D341Med (cell line): Measurements from ENCODE around the gene CATSPER4.

Experiments
- DNase-seq: peaks from one replicate; pipeline ENCODE4 v3.0.0; 2012; ENCODE audit warnings: low spot score

Gene CATSPER4

DNA sequence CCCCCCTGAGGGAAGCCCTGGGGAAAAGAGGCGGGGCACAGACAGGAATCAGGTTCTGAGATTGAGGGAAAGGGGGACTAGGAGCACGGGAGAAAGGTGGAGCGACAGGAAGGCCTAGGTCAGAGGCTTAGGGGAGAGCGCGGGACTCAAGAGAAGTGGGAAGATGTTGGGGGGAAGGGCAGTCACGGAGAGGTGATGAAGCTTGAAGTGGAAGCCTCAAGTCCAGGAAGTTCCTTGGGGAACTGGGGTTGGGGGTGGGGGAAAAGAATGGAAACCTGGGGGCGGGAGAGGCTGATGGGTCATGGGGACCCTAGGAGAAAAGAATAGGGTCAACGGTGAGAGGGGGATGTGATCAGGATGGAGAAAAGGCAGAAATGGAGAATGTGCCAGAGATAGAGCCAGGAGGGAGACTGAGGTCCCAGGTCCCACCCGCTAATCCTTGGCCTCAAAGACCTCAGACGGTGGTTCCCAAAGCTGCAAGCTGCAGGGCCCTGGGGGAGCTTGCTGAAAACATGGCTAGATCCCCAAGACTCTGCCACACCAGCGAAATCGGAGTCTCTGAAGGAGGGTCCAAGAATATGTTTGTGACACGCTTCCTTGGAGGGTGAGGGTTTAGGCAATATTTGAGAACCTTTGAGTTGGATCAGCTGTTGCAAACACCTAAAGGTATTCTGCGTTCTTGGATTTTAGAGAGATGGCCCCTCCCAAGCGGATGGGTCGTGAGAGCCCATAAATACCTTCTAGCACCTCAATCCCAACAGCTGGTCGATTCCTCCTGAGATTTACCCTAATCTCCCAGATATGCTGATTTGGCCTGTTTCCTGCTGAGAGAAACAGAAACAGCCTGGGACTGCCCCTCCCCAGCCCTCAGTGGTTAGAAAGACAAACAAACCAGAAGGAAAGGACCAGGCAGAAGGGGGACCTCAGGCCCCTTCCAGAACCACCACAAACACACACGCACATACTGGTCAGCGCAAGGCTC, 25.2 kb upstream of the CATSPER4 start:
- DNase-seq: peak; percentile 61

DNA sequence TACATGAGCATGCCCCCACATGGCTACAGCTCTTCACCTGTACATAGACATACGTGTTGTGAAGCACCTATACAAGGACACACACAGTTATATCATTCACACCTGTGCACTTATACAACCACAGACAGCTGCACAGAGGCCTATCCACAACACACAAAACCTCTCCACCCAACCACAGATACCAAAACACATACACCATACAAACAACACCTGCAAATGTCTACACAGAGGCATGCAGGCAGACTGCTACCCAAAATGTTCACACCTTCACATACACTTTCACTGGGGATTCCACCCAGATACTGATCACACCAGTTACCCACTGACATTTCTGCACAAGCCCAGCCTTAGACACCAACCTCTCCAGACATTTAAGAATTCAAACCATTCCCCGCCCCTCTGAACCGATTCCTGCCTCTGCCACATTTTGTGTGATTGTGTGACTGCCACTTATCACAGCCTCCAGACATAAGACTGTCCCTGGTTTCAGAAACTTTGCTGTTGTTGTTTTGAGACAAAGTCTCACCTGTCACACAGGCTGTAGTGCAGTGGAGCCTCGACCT, 23.6 kb upstream of the CATSPER4 start:
- DNase-seq: no peak

DNA sequence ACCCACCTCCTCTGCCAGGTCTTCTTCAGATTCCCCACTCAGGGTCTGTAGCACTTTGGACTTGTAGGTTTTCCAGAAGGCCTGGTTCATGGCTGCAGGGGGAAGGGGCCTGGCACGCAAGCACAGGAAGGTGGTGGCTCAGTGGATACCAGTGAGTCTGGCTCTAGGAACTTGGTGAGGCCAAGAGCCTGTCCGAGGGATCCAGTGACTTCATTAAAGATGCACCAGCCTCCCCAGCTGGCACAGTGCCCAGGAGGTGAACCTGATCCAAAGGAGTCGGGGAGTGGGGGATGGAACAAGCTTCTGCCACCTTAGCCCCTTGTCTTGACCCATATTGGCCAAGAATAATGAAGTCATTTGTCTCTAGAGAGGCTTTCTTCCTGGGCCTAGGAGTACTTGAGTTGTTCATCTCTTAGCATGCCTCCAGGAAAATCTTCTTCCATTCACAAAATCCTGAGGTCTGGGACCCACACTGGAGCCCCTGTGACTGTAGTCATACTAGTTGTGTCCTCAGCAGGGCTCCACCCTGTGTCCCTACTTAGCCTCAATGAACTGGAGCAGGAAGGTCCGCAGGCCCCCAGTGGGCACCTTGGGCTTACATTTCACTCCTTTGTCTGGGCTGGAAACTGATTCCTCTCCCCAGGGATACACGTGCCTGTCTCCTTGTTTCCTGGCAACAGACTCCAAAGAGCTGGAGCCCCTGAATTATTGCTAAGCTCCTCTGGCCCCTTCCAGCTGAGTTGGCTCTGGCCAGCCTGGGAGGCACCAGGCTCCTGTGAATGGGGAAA, 21.8 kb upstream of the CATSPER4 start, which contains the start of gene C1orf232:
TSS of gene C1orf232 (minus strand) at position 554 of the 788 bp plus-strand sequence. CDS start at position 90, 464 bp downstream.
- peak; percentile 61 for DNase-seq

DNA sequence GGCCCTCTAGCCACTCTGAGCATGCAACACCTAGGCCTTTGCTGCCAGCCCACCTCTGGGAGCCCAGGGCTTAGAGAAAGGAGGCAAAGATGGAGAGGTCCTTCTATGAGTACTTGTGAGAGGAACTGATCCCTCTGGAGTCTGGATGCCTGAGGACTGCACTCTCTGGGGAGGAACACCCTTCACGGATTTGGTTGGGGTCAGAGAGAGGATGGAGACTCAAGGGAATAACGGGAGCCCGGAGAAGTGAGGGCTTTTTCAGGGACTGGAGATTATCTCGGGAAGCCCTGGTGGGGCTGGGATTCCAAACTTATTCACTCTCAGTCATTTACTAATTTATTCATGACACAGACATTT, 21.2 kb upstream of the CATSPER4 start:
- DNase-seq: no peak

DNA sequence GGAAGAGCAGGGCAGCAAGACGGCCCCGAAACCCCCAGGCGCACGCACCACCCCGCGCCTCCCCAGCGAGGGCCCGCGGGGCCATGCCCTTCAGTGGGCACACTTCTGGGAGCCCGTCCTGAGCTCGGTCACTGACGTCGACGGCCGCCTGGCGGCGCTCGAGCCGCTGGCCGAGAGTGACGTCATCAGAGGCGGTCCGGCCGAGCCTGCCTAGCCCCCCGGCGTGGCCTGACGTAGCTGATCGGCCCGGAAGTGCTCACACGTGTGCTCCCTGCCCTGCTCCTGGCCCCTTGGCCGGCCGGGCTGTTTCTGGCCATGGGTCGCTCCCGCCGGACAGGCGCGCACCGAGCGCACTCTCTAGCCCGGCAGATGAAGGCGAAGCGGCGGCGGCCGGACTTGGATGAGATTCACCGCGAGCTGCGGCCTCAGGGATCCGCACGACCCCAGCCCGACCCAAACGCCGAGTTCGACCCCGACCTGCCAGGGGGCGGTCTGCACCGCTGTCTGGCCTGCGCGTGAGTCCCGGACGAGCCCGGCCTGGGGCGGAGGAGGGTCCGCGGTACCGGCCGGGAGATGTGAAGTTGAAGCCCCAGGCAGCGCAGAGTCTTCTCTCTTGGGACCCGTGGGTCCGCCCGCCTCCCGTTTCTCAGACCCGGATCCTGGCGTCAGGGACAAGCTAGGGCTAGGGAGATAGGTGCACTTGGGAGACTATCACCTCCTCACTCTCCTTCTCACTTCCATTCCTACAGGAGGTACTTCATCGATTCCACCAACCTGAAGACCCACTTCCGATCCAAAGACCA, 20.5 kb upstream of the CATSPER4 start, which contains the start of gene ZNF593:
TSS of gene ZNF593 (plus strand) at position 240 of the 803 bp plus-strand sequence. CDS start at position 316, 76 bp downstream.
- peak; percentile 97 for DNase-seq

DNA sequence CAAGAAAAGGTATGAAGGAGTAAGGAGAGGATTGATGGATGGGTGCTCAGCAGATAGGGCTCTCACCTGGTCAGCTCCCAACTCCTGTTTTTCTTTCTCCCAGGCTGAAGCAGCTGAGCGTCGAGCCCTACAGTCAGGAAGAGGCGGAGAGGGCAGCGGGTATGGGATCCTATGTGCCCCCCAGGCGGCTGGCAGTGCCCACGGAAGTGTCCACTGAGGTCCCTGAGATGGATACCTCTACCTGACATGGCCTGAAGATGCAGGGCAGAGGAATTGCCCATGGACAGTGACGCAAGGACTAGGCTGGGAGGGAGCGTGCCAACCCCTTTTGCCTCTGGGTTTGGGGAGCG, 20.0 kb upstream of the CATSPER4 start:
- DNase-seq: no peak

DNA sequence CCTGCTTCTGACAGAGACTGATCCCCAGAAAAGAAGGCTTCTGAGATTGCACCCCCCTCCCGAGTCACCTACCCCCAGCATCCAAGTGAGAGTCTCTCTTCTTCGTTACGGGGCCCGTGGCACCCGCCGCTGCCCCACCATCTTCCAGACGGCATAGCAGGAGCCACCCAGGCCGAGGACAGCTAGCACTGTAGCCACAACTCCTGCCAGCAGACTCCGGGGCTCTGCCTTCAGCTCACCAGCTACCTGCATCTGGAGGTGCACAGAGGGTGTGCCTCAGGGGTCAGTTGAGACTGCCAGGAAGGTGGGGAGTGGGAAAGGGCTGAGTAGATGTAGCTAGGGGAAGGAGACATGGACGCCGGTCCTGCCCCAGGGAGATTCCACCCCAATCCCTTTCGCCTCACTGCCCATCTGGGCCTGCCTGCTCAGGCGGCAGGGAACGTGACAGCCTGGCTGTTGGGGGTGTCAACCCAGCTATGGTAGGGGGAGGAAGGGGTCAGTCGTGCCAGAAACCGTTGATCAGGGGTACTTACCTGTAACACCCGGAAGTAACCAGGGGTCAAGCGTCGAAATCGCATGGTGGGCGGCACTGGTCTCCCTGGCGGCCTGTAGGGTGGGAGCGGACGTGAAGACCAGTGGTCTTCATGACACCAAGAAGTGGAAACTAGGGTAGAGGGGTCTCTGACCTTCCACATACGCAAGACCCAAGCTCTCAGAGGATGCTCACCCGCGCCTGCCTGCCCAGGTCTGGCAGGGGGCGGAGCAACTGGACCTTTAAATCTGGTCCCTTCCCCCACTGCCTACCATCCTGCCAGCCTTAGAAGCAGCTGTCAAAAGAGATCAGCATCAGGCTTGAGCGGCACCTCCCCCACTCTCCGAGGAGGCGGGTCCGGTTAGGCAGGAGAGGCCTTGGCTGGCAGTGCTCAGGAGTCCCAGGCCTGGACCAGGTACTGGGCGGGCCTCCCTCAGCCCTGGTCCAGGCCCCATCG, 19.0 kb upstream of the CATSPER4 start, which contains the start of gene ZNF593OS:
TSS of gene ZNF593OS (minus strand) at position 749 of the 989 bp plus-strand sequence. CDS start at position 578, 171 bp downstream.
- DNase-seq: no peak

DNA sequence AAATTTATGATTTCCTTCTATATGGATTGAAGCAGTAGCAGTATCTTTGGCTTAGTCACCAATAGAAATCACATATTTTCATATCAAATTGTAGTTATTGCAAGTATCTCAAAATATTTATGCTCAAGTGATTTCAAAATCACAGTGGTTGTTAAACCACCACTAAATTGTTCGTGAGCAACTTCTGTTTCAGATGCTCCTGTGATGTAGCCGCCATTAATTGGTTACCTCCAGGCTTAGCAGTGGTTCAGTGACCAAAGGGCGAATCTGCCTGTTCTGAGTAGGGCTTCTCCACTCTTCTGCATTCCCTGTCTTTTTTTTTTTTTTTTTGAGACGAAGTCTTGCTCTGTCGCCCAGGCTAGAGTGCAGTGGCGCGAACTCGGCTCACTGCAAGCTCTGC, 15.1 kb upstream of the CATSPER4 start:
- no peak for DNase-seq

DNA sequence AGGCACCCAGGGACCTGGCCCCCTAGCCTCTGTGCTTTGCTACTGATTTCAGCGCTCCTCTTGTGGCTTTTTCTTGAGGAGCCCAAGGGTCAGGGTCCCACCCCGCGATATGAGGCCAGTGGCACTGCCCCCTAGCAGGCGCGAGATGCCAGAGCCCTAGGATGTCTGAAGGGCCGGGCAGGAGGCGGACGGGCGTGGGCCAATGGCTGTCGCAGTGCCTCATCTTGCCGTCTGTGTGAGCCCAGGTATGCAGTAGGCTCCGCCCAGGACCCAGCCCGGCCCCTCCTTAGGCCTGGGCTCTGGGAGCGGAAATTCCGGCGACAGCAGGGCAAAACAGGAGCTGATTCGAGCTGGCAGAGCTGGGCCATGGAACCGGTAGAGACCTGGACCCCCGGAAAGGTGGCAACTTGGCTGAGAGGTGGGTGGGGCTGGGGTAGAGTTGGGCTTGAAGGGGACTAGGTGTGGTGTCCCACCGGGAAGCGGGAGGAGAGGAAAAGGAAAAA, 13.2 kb upstream of the CATSPER4 start, which contains the start of gene CNKSR1:
TSS of gene CNKSR1 (plus strand) at position 310 of the 503 bp plus-strand sequence. CDS start at position 367, 57 bp downstream.
- DNase-seq: no peak

DNA sequence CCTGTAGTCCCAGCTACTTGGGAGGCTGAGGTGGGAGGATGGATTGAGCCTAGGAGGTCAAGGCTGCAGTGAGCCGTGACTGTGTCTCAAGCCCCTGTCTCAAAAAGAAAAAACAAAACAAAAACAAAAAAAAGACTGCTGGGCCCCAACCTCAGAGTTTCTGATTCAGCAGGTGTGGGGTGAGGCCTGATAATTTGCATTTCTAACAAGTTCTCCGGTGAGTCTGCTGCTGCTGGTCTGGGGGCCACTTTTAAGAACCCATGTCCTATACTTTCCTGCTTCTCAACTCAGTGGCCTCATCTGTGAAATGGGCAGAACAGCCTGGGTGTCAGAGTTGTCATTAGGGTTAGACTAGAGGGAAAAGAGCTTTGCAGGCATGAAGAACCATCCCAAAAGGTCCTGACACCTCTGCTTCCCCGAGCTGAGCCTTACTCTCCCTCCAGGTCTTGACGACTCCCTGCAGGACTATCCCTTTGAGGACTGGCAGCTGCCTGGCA, 10.3 kb upstream of the CATSPER4 start:
- DNase-seq: no peak

DNA sequence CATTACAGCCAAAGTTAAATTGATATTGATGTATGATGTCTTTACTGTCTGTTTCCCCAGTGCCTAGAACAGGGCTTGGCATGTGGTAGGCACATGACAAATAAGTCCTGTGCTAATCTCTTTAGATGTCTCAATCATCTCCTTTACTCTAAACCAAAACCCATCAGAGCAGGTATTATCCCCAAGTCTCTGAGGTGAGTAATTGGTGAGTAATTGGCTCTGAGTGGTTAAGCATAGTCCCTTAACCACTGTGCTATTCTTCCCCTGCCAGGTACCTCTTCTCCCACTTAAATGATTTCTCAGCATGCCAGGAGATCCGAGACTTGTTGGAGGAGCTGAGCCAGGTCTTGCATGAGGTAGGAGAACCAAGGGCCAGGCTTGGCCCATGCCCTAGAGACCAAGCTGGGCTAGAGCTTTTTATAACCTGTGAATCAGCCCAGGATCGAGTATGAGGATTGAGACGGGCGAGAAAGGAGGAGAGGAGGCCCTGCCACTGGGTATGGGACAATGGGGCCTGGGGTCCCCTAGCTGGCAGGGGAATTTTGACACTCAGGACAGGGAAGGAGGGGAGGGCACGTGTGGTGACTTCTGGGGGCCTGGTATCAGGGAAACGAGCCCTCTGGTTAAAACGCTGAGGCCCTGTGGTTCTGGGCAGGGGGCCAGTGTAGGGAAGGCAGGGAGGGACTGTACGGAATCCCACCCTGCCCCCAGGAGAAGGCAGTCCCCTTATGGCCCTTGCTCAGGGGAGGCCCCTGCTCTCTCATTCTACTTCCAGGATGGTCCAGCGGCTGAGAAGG, 8.6 kb upstream of the CATSPER4 start:
- DNase-seq: no peak

DNA sequence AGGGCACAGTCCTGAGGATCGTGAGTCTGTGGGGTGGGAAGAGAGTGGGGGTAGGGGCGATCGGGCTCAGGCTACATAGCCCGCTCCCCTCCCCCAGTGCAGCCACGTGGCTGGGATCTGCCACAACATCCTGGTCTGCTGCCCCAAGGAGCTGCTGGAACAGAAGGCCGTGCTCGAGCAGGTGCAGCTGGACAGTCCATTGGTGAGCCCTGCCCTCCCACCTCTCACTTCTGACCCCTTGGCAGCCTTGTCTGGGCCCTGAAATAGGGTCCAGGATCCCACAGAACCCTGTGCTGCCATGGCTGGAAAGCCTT, 8.1 kb upstream of the CATSPER4 start:
- DNase-seq: no peak

DNA sequence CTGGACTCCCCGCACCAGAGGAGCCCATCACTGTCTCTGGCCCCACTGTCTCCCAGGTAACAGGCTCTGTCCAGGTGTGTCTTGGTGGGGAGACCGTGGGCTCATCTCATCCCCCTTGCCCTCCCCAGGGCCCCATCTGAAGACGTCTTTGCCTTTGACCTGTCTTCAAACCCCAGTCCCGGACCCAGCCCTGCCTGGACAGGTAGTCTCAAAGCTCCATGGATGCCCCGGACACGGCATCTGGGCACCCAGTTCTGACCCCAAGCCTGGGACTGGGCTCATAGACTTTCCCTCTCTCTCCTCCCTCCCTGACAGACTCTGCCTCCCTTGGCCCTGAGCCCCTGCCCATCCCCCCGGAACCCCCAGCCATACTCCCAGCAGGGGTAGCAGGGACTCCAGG, 6.3 kb upstream of the CATSPER4 start:
- DNase-seq: no peak

DNA sequence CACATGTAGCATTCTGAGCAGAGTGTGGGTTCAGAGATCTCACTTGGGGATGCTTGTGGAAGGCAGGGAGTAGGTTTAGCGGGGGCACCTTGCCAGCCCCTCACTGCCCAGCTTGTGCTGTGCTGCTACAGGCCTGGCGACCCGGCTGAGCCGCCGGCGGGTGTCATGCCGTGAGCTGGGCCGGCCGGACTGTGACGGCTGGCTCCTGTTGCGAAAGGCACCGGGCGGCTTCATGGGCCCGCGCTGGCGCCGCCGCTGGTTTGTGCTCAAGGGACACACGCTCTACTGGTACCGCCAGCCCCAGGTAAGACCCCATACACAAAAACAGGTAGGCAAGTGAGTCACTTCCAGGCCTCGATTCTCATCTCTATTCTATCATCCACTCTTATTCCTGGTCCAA, 5.5 kb upstream of the CATSPER4 start:
- no peak for DNase-seq

DNA sequence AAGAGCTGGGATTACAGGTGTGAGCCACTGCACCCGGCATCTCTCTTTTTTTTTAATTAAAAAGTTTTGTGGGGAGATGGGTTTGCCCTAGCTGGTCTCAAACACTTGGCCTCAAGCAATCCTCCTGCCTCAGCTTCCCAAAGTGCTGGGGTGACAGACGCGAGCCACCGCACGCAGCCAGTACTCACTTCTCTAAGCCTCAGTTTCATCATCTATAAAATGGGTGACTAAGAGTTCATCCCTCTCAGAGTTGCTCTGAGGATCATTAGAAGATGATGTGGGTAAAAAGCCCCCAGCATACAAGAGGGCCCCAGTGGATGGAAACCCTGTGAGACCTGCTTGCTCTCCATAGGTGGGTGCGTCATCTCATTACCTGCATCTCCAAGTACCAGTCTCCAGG, 2.5 kb upstream of the CATSPER4 start:
- no peak for DNase-seq

DNA sequence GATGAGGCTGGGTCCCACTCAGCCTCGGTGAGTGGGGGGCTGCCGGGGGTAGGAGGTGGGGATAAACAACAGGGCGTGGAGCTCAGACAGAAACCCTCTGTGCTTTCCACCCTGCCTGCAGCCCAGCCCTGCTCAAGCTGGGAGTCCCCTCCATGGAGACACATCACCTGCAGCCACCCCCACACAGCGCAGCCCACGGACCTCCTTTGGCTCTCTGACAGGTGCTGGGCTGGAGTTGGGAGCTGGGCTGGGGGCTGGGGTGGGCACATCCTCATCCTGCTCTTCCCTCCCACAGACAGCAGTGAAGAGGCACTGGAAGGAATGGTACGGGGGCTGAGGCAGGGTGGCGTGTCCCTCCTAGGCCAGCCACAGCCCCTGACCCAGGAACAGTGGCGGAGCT, 1.9 kb upstream of the CATSPER4 start:
- no peak for DNase-seq

DNA sequence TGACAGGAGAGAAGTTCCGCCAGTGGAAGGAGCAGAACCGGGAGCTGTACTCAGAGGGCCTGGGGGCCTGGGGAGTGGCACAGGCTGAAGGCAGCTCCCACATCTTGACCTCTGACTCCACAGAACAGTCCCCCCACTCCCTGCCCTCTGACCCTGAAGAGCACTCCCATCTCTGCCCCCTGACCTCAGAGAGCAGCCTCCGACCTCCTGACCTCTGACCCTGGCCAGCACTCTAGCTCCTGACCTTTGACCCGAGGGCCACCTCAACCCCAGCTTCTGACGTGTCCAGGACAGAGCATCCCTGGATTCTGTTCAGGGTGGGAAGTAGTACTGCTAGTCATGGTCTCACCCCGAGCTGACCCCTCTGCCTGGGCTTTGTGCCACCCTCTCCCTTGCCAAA, 1.1 kb upstream of the CATSPER4 start:
- no peak for DNase-seq

DNA sequence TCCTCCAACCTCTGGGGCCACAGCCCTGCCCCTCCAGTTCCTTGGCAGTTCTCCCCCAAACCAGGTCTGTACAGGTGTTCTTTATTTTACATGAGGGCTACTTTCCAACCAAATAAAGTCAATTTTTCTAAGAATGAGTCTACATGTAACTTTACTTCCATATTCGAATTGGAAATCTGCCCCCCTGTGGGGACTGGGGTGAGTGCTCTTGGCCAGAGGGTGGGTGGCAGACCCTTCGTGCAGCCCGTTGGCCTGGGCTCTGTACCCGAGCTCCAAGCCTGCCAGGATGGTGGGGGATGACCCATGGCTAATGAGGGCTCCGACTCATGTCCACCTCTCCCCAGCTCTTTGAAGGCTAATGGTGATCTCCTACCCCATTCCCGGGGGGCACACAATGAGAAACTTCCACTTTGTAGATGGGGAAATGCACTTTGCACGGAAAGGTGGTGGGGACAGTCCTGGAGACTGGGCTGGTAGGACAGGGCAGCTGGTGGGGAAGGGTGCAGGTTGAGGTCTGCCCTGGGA, 589 bp upstream of the CATSPER4 start:
- no peak for DNase-seq

DNA sequence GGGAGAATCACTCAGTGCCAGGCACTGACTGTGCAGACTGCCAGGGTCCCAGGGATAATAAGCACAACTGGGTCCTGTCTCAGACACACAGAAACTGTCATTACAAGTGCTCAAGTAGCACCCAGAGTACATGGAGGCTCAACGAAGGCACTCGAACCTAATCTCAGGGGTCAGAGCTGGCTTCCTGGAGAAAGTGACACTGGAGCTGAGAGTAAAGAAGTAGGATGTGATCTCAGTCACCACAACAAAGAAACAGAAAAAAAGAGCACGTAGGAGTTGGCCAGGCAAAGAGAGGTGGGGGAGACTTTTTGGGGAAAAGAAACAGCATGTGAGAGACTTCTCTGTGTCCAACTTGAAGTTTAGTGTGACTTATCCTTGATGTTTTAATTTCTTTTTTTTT, 1.3 kb downstream of the CATSPER4 start:
- no peak for DNase-seq
